ENCODE measurements around the gene SEC31B.

GRCh38 chr10:100515612-100516011 lies 4.0 kb downstream of the SEC31B start:
- TF ChIP-seq REST (IDR thresholded peaks at IDR 0.05; ENCODE audit: low read depth) = no peak
- TF ChIP-seq FOXM1 (IDR thresholded peaks at IDR 0.05; ENCODE audit: borderline replicate concordance, low read depth) = no peak

Measured in Ishikawa (cell line).